K562 (cell line): ENCODE measurements around the gene HAPLN2. TPM values are rescaled to one million over a fixed set of nuclear protein-coding genes. Genes with fewer than 3 reads are reported as not detected.
A peak's percentile ranks its signal among the peaks of the same experiment; 100 is the strongest.

ENCODE experiments used
- ASH1L ChIP-seq: fragments of 450-650 bp; IDR thresholded peaks from 2 replicates; pipeline ENCODE4 v1.6.1; 2018; ENCODE audit warnings: borderline replicate concordance, mild to moderate bottlenecking, low read depth; ENCODE audit not compliant: partially characterized antibody
- CC2D1A ChIP-seq: fragments of 450-650 bp; IDR thresholded peaks from 2 replicates; pipeline ENCODE4 v1.6.1; 2017; ENCODE audit warnings: mild to moderate bottlenecking
- CTCF ChIP-seq, 3 experiments: IDR thresholded peaks in 2 of 3; conservative IDR thresholded peaks in 1 of 3; 2 replicates each; pipeline ENCODE4 v1.5.1; 2011 to 2012; ENCODE audit warnings: low read length in 3 of 3, mild to moderate bottlenecking in 3 of 3, control low read depth in 2 of 3, improper control_type of control experiment in 1 of 3, inconsistent platforms in 1 of 3, low read depth in 1 of 3, mixed read lengths in 1 of 3, moderate library complexity in 1 of 3; ENCODE audit not compliant: insufficient read depth in 2 of 3
- KLF16 ChIP-seq: IDR thresholded peaks from 2 replicates; pipeline ENCODE4 v1.6.1; 2016; ENCODE audit warnings: antibody characterized with exemption
- MLX ChIP-seq, 2 experiments: fragments of 450-650 bp in 1 of 2; sonication (generic) in 1 of 2; formaldehyde crosslinking; conservative IDR thresholded peaks; 2 replicates each; pipeline versions ENCODE4 v1.4.0 to v1.8.1; 2020 to 2022; ENCODE audit warnings: mild to moderate bottlenecking in 1 of 2, missing genetic modification reagents in 1 of 2
- REST ChIP-seq, 2 experiments: fragments of 450-650 bp; formaldehyde crosslinking in 1 of 2; IDR thresholded peaks; 2 replicates each; pipeline versions ENCODE4 v1.4.0 to v1.6.1; 2014 to 2020; ENCODE audit warnings: mild to moderate bottlenecking in 2 of 2, borderline replicate concordance in 1 of 2, low read depth in 1 of 2
- TFAM ChIP-seq: fragments of 250-450 bp; sonication (Bioruptor Pico); conservative IDR thresholded peaks from 2 replicates; pipeline ENCODE4 v1.5.0; 2021; ENCODE audit warnings: mild to moderate bottlenecking, moderate library complexity
- ZBTB1 ChIP-seq: sonication (generic); formaldehyde crosslinking; IDR thresholded peaks from 2 replicates; pipeline ENCODE4 v1.8.1; 2023; ENCODE audit warnings: missing genetic modification reagents, low read depth, mild to moderate bottlenecking, borderline replicate concordance
- ZBTB43 ChIP-seq: sonication (generic); formaldehyde crosslinking; IDR thresholded peaks from 2 replicates; pipeline ENCODE4 v1.8.0; 2023; ENCODE audit warnings: mild to moderate bottlenecking, missing genetic modification reagents
- ZNF589 ChIP-seq: fragments of 200-800 bp; sonication (Bioruptor generic); IDR thresholded peaks from 2 replicates; pipeline ENCODE4 v1.6.1; 2016; ENCODE audit warnings: low read depth, missing genetic modification characterization, missing compliant biosample characterization
- ZNF655 ChIP-seq: fragments of 250-450 bp; sonication (Bioruptor Pico); IDR thresholded peaks from 2 replicates; pipeline ENCODE4 v1.5.0; 2021
- polyA plus RNA-seq, 8 experiments: library from polyadenylated mRNA; depleted of rRNA in 4 of 8; stranded (reverse) in 5 of 8; unstranded in 3 of 8; fragments of >200 nt; fragmentation: Nextera tagmentation in 2 of 8; fragmentation: Illumina TruSeq in 1 of 8; extraction: Ambion mirVana in 2 of 8; extraction: Trizol in 1 of 8; gene quantifications; 2 replicates each; pipeline versions ENCODE4 v1.2.1 to v1.2.3, GENCODE V29; 2011 to 2014; ENCODE audit warnings: inconsistent platforms in 1 of 8, missing spikeins in 1 of 8
- total RNA-seq, 7 experiments: library from RNA; depleted of rRNA in 6 of 7; stranded (reverse); fragments of >200 nt in 6 of 7; fragmentation: Illumina TruSeq in 2 of 7; extraction: Trizol in 2 of 7; gene quantifications; 2 replicates each; pipeline versions ENCODE4 v1.2.1 to v1.2.3, GENCODE V29; 2011 to 2021; ENCODE audit warnings: low replicate concordance in 1 of 7

The HAPLN2 gene
- total and polyA plus RNA-seq, 9 of the 15 experiments (the other 6 are each of a cell fraction or from before 2014, with no cell fraction given), result 0.14 to 5.2 (median 3.8) TPM; not detected in 4

GRCh38 chr1:156583821-156584622 is 35.2 kb upstream of the HAPLN2 start (continued):
- TF ChIP-seq ZBTB43 (CRISPR knock-in tag), result no peak
- TF ChIP-seq REST (IDR thresholded peaks at IDR 0.05; ENCODE audit: borderline replicate concordance), result peak; percentile 82
- TF ChIP-seq REST (CRISPR knock-in tag; IDR thresholded peaks at IDR 0.05; ENCODE audit: low read depth), result no peak
- TF ChIP-seq ZBTB1 (CRISPR knock-in tag), result no peak
- peak; percentile 88 to 98 (median 90) for TF ChIP-seq CTCF (IDR thresholded peaks at IDR 0.05 in 2 of 3, conservative IDR thresholded peaks at IDR 0.05 in 1 of 3; ENCODE audit: insufficient read depth in 2 of 3, low read depth in 1 of 3, low read length in 3 of 3)
- no peak for TF ChIP-seq MLX (CRISPR knock-in tag; conservative IDR thresholded peaks at IDR 0.05)
- no peak for TF ChIP-seq TFAM
- TF ChIP-seq KLF16, result peak; percentile 60; the same call in 1 of the 2 replicates
- TF ChIP-seq CC2D1A, result peak; percentile 44; the same call in 1 of the 2 replicates
- TF ChIP-seq ZNF655, result no peak
- TF ChIP-seq ZNF589 (CRISPR knock-in tag), result no peak
- TF ChIP-seq ASH1L, result peak; percentile 14
